Activated gamma-delta T cell treated with Interleukin-2 at 50 U/mL for 16 hours (primary cell): ENCODE results near the gene DDX28.

ENCODE experiments used
- DNase-seq: peaks from one replicate; pipeline ENCODE4 v3.0.0-alpha.2; 2020

The DDX28 gene, protein sequence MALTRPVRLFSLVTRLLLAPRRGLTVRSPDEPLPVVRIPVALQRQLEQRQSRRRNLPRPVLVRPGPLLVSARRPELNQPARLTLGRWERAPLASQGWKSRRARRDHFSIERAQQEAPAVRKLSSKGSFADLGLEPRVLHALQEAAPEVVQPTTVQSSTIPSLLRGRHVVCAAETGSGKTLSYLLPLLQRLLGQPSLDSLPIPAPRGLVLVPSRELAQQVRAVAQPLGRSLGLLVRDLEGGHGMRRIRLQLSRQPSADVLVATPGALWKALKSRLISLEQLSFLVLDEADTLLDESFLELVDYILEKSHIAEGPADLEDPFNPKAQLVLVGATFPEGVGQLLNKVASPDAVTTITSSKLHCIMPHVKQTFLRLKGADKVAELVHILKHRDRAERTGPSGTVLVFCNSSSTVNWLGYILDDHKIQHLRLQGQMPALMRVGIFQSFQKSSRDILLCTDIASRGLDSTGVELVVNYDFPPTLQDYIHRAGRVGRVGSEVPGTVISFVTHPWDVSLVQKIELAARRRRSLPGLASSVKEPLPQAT

DNA sequence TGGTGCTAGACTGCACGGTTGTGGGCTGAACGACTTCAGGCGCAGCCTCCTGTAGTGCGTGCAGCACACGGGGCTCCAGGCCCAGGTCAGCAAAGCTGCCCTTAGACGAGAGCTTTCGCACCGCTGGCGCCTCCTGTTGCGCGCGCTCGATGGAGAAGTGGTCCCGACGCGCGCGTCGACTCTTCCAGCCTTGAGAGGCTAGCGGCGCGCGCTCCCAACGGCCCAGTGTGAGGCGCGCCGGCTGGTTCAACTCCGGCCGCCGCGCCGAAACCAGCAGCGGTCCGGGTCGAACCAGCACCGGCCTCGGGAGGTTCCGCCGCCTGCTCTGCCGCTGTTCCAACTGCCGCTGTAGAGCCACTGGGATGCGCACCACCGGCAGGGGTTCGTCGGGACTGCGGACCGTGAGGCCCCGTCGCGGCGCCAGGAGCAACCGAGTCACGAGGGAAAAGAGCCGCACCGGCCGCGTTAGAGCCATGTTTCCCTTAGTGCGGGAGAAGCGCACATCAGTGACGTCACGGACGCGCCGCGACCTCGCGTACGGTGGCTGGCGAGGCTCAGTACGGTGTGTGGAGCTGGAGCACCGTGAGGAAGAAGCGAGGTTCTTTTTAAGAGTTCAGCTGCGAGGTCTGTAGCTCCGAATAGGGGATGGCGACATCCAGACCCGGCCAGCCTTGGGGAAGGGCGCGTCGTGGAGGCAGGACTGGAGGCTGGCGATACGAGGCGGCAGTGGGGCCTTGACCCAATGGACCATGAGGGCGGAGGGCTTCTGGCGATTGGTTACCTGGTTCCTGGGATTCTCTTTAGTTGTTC lies at the start of gene DDX28, which contains the start of gene DUS2:
Gene DDX28 (minus strand): TSS at position 505 of the 810 bp plus-strand sequence. CDS start 30 bp downstream, at position 475.
Gene DUS2 (plus strand): TSS at position 557 of the 810 bp plus-strand sequence. CDS start 14,740 bp downstream, outside the sequence.
- DNase-seq = peak; percentile 89

DNA sequence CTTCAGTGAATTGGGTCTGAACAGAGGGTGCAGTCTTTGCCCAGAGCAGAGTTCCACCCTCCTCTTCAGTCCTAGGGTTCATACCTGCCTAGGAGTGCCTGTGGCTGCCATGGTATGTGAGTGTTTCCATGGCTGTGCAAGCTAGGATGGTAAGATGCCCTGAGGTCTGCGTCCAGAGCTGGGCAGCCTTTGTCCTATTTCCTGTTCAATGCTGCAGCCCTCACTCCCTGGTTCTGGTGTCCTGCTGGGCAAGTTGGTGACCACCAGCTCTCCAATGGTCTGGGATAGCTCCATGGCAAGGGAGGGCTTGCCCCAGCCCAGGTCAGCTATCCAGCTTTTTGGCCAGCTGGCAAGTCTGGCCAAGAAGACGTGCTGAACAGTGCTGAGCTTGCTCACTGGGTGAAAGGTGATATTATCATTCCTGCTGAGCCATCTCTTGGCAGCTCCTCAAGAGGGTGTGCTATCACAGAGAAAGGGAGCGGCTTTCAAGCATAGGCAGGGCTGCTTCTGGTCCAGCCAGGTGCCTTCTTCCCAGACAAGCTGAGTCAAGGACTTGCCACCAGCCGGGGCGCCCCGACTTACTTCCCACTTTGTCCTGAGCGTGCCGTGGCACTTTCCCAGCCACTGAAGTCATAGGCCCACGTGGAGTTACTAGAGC lies 49.1 kb upstream of the DDX28 start:
- no peak for DNase-seq

DNA sequence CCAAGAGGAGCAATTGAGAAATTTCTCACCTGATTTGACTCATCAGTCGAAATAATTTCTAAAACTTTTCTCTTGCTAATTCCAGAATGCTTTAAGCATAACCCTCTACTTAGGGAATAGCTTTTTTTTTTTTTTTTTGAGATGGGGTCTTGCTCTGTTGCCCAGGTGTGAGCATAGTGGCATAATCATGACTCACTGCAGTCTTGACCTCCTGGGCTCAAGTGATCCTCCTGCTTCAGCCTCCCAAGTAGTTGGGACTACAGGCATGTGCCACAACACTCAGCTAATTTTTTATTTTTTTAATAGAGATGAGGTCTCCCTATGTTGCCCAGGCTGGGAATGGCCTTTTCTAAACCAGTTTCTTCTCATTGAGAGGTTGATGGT lies 48.5 kb upstream of the DDX28 start:
- no peak for DNase-seq

DNA sequence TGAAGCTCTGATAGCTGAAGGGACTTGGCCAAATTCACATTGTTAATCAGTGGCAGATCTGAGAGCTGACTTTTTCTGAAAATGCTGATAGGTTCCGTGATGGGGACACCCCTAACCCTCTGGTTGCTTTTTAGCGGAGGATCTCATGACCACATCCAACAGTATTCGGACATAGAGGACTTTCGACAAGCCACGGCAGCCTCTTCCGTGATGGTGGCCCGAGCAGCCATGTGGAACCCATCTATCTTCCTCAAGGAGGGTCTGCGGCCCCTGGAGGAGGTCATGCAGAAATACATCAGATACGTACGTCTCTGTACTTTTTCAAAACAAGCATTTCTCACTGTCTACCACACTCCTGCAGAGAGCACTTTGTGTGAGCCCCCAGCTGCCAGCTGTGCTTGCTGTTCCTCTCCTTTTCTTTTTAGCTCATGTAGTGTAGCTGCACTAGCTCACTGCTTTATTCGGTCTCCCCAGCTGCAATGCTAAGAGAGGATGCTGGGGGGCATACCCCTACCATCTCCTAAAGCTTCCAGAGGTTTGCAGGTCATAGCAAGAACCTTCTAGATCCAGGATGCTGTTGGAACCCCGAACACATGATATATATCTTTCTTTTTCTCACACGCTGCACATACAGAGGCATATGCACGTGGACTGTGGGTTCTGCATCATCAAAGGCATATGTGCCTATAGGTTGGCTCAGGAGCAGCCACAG lies 47.9 kb upstream of the DDX28 start:
- no peak for DNase-seq

DNA sequence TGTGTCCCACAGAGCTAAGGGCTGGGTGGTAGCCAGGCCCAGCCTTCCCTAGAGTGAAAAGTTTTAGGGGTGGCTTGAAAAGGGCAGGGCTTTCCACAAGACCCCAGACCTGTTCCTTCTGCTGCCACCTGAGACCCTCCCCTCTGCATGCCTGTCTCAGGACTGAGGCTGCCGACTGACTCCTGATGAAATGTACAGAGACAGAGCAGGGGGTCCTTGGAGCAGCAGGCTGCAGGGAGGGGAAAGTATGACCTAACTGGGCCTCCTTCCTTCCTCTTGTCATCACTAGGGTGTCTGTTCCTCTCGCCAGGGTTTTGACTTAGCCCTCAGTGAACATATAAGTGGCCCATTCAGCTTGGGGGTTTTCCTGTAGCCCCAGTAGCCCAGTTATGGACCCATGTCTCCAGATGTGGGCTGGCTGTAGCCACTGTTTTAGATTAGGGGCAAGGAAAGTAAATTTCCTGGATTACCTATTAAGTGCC lies 47.3 kb upstream of the DDX28 start:
- no peak for DNase-seq

DNA sequence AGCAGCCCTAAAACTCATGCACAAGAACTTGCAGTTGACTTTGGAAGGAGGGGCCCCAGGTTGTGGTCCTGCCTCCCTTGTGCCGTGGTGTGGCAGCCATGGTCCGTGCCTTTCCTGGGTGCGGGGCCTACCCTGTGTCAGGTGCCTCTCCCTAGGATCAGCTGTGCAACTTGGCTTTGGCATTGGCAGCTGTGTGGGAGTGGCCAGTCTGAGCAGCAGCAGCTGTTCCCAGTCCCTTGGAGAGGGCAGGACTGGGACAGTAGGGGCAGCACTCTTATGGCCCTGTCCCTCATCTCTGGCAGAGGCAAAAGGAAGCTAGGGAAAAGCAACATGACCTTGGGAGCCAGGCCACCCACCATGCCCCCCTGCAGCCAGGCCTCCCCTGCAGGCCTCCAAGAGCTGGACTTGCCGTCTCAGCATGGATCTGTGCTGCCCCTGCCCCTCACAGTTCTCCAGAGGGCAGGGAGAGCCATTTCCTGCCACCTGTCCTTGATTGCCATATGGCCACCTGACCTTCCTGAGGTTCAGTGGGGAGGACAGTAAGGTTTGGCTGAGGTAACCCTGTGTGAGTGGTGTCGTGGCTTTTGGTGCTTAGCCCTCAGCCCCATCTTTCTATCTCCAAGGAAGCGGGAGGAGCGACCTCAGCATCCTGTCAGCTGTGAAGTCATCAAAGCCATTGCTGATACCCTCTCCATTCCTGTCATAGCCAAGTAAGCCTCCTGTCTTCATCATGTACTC lies 46.6 kb upstream of the DDX28 start:
- DNase-seq = peak; percentile 39

DNA sequence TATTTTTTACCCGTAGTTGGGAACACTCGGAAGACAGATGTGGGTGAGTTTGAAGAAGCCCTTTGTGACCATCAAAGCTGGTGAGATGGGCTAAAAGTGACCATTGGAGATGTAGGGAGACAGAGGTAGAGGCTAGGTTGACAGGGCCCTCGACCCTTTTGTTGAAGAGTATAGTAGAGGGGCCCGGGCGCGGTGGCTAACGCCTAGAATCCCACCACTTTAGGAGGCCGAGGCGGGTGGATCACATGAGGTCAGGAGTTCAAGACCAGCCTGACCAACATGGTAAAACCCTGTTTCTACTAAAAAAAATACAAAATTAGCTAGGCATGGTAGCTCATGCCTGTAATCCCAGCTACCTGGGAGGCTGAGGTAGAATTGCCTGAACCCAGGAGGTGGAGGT lies 45.9 kb upstream of the DDX28 start:
- no peak for DNase-seq

DNA sequence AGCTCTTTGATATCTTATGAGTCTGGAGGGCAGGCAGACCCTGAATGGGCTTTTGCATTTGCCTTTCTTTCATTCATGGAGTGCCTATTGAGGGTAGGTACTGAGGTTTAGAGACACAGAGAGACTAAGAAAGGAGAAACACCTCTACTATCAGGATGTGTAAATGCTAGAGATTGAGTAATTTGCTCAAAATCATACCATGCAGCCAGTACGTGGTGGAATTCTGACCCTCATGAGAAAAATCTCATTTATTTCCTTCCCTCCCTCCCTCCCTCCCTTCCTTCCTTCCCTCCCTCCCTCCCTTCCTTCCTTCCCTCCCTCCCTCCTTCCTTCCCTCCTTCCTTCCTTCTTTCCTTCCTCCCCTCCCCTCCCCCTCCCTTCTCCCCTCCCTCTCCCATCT lies 43.7 kb upstream of the DDX28 start:
- no peak for DNase-seq

DNA sequence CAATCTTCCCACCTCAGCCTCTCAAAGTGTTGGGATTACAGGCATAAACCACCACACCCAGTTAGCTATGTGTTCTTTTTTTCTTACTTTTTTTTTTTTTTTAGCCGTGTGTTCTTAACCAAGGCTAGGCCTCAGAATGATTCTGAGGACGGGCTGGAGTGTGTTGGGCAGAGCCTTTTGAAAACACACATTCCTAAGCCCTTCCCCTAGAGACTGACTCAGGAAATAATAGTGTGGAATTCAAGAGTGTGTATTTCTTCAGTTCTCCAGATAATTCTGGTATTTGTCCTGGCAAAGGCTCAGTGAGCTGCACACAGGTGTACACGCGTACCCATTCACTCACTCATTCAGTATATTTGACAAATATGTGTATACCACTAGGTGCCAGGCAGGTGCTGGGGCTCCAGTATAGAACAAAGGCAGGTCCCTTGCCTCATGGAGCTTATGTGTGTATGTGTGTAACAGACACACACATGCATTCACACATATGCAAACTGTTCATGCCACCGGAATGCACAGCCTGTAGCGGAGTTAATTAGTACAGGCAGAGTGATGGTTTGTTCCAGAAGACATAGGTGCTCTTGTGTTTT lies 42.8 kb upstream of the DDX28 start:
- DNase-seq = no peak

DNA sequence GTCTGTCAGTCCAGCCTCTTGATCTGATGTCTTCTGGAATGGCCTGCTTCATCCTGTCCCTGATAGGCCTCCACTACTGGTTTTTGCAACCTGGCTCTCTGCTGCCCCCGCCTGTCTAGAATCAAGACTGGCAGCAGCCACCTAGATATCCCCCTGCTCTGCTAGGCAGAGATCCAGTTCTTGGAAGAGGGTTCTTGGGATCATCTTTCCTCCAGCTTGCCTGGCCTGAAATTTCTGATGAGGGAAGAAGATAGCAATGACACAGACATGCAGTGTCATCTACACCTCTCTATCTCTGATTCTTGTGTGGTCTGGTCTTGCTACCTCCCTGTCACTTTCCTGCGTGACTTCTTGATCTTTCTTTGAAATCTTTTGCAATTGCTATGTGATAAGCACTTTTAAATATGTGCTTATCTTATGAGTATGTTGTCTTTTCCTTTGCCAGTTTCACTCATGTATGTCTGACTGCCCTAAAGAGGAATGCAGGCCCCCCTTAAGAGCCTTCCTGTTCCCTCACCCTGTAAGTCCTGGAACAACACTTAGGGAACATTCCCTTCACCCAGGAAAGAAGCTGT lies 41.8 kb upstream of the DDX28 start:
- peak; percentile 70 for DNase-seq

DNA sequence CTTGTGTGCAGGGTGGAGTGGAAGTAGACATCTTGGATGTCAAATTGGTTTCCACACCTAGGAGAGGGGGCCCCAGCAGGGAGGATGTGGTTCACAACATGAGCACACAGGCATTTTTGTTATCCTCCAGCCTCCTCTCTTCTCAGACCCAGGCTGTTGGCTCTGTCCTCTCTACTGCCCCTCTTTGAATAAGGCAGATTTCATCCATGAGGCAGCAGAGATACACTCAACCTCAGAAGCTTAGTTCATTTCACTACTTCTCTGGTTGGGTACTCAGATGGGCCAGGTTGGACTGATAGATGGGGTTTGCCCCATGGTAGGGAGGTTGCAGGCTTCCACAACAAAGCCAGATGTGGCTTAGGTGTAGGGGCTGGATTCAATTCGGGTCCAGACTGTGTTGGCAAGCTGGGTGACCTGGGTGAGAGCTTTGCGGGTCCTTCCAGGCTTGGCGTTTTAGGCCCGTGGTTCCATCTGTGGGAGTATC lies 39.9 kb upstream of the DDX28 start:
- DNase-seq = peak; percentile 61

DNA sequence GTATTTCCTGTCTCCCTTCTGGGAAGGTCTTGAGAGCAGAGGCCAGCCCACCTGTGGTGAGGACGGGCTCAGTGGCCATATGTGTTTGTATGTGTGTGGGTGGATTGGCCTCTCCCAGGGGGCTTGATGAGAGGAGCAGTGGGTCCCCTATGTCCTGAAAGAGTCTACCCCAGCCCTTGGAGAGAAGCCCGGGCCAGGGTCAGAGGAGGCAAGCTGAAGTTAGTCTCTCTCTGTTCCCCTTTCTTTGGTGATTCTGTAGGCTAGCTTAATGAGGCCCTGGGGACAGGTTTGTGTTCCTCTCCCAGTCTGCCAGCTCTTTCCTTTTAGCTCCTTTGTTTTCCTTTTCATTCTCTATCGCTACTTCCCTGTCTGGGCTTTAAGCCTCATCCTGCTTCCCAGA lies 38.4 kb upstream of the DDX28 start:
- no peak for DNase-seq

DNA sequence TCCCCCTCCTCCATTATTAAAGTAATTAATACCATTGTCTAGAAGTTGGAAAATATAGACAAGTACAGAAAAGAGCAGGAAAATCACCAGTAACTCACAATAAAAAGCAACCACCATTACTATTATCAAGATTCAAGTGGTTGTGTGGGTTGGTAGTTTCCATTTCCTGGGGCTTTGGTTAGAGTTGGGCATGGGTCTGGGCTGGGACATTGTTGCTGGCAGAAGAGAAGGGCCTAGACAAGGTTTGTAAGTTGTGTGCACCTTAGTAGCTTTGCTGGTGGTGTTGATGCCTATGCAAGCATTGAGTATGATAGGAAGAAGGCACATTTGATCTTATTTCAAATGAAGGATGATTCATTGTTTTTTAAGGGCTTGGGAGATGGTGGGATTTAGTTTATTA lies 36.8 kb upstream of the DDX28 start:
- DNase-seq = no peak

DNA sequence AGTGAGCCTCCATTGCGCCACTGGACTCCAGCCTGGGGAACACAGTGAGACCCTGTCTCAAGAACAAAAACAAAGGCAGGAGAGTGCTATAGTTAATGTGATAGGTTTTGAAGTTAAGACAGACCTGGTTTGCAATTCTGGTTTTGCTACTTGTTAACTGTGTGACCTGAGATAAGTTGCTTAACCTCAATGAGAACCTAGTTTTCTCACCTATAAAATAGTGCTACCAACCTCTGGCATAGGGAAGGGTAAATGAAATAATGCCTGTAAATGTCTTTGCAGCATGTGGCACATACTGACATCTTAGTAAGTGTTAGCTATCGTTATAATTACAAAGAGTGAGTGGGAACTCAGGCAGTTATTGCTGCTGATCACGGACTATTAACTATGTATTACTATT lies 32.4 kb upstream of the DDX28 start:
- DNase-seq = no peak

DNA sequence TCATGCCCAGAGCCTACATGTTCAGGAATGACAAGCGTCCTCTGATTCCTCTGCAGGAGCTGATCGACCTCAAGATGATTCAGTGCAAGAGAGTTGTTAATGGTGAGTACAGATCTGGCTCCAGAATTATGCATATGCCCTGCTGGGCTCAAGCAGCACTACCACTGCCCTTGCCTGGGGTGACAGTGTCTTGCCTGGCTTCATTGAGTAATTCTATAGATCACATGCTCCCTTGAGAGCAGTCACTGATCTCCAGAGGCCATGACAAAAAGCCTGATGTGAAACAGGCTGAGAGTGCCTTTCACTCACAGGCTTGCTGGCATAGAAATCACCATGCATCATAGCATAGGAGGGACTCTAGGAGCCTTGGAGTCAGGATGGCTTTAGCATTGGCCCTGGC lies 26.4 kb upstream of the DDX28 start:
- DNase-seq = no peak

DNA sequence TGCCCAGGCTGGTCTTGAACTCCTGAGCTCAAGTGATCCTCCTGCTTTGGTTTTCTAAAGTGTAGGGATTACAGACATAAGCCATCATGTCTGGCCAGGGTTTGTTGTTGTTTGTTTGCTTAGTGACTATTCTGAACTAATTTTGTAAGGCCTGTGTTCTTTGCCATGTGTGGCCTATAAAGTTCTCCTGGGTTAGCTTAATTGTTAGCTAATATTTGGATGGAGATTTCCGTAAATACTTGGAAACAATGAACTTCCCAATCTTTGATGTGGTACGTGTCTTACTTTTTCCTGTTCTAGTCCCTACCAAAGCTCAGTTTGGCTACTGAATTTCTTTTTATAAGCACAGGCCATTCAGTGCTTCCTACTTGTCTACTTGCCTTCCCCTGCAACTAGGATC lies 25.0 kb upstream of the DDX28 start:
- DNase-seq = no peak

DNA sequence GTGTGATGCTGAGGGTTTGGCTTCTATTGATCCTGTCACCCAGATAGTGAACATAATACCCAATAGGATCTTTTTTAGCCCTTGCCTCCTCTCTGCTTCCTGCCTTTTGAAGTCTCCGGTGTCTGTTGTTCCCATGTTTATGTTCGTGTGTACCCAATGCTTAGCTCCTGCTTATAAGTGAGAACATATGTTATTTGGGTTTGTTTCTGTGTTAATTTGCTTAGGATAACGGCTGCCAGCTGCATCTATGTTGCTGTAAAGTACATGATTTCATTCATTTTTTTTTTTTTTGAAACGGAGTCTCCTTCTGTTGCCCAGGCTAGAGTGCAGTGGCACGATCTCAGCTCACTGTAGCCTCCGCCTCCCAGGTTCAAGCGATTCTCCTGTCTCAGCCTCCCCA lies 23.1 kb upstream of the DDX28 start:
- DNase-seq = no peak

DNA sequence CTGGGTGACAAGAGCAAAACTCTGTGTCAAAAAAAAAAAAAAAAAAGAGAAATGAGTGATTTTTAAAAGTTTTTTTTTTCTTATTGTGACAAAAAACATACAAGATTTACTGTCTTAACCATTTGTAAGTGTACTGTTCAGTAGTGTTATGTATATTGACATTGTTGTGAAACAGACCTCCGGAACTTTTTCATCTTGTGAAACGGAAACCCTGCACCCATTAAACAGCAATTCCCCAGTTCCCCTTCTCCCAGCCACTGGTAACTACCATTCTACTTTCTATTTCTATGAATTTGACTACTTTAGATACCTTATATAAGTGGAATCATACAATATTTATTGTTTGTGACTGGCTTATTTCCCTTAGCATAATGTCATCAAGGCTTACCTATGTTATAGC lies 18.8 kb upstream of the DDX28 start:
- no peak for DNase-seq

DNA sequence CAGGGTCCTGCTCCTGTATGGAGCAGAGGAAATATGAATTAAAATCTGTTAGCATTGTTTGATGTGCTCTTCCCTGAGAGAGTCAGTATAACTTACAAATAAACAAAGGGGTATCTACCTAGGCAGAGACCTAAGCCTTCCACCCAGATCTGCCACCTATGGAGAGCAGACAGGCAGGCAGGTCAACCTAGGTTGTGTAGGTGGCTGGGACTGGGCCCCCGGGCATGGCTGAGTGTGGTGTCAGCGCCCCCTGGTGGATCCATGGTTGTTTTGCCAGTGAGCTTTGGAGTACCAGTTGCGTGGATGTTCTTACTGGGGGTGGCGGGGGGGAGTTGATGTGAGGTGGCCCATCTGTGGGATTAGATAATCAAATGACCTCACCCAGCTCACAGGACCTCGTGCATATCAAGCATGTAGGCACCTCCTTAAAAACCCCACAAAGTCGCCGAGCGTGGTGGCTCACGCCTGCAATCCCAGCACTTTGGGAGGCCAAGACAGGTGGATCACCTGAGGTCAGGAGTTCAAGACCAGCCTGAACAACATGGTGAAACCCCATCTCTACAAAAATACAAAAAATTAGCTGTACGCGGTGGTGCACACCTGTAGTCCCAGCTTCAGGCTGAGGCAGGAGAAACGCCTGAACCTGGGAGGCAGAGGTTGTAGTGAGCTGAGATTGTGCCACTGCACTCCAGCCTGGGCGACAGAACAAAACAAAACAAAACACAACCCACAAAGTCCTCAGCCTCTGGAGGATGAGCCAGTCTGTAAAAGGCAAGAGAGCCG lies 17.7 kb upstream of the DDX28 start:
- DNase-seq = peak; percentile 93
